ENCODE measurements around the gene ZNF483.
A peak's percentile ranks its signal among the peaks of the same experiment; 100 is the strongest.
"Not testable (repeated sequence)": the region's sequence is repeated elsewhere in the genome, so short reads cannot be mapped to it uniquely, and the experiment has no call there.

The ZNF483 gene

DNA sequence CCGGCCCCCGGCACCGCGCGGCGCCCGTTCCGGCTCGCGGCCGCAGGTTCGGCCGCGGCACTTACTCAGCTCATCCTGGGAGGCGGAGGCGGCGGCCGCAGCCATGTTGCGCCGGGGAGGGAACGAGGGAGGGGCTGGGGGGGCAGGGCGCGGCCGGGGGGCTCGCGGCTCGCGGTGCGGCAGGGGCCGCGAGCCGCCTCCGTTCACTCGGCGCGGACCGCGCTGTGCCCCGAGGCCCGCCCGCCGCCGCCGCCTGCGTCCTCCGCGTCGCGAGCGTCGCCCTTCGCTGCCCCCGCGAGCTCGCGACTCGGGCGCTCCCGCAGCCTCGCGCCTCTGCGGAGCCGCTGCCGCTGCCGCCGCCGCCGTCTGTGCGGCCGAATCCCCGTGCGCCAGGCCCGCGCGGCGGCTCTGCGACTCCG is 41.5 kb upstream of the ZNF483 start:
- Mint-ChIP-seq H3K27ac (no peak overlapping the region), H3K4me3 (no peak overlapping the region), H3K27me3 (ENCODE audit: low read depth) (peaks cover 6% of the 10 kb centered on the region), H3K9me3 (no peaks in the 10 kb centered on the region), H3K36me3 (ENCODE audit: low read depth) (no peaks in the 10 kb centered on the region), H3K4me1 (peaks cover 17% of the 10 kb centered on the region)
- TF ChIP-seq, protein P1, sequence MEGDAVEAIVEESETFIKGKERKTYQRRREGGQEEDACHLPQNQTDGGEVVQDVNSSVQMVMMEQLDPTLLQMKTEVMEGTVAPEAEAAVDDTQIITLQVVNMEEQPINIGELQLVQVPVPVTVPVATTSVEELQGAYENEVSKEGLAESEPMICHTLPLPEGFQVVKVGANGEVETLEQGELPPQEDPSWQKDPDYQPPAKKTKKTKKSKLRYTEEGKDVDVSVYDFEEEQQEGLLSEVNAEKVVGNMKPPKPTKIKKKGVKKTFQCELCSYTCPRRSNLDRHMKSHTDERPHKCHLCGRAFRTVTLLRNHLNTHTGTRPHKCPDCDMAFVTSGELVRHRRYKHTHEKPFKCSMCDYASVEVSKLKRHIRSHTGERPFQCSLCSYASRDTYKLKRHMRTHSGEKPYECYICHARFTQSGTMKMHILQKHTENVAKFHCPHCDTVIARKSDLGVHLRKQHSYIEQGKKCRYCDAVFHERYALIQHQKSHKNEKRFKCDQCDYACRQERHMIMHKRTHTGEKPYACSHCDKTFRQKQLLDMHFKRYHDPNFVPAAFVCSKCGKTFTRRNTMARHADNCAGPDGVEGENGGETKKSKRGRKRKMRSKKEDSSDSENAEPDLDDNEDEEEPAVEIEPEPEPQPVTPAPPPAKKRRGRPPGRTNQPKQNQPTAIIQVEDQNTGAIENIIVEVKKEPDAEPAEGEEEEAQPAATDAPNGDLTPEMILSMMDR (IDR thresholded peaks at IDR 0.05; ENCODE audit: unreplicated experiment in 3 of 3) = no peak

DNA sequence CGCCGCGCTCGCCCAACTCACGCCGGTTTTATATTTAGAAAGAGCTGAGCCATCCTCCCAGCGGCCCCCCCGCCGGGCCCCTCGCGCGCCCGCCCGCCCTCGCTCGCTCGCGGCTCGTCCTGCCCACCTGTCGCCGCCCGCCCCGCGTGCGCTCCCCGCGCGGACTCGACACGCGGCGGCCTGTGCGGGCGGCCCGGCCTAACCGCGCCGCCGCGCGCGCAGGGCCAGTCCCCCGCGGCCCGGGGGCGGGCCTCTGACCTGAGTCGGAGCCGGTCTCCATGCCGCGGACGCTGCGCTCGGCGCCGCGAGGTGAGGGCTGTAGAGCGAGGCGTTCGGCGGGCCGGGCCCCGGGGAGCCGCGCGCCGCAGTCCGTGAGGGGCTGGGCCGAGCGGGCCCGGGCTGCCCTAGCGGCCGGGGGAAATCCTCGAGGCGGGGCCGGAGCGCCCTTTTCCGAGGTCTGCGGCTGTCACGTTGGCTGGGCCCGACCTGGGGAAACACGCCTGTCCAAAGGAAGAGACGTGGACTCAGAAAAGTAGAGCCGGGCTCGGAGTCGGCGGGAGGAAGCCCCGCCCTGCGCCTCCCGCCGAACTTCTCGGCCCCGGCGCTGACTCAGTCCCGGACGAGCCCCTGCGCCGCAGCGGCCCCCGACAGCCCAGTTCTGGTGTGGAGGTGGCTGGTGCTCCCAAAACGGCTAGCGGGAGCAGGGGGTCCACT is 41.0 kb upstream of the ZNF483 start, which contains the start of gene ECPAS:
Gene ECPAS (minus strand): TSS at position 526 of the 714 bp plus-strand sequence. CDS start 11,465 bp downstream, outside the sequence.
- Mint-ChIP-seq H3K9me3 (no peaks in the 10 kb centered on the region), H3K27ac (peak within 1 kb of the TSS; percentile 93 to 97 (median 95)), H3K4me3 (peak within 1 kb of the TSS; percentile 78 to 91 (median 91)), H3K27me3 (ENCODE audit: low read depth) (peaks cover 6% of the 10 kb centered on the region), H3K4me1 (peaks cover 17% of the 10 kb centered on the region), H3K36me3 (ENCODE audit: low read depth) (no peaks in the 10 kb centered on the region)
- TF ChIP-seq, protein P1 (IDR thresholded peaks at IDR 0.05; ENCODE audit: unreplicated experiment in 3 of 3) = no peak

DNA sequence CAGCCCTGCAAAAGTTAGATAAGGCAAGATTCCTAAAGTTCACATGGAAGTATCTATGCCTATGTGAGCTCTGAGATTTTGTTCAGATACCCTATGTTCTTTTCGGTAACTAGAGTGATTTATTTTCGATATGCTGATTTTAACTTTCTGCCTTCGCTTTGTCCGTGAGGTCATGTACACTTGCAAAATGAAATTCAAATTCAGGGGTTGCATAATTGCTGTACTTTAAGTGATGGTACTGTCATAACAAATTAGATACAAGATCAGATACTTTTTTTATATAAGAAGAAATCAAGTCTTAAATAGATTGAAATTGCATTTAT is 40.4 kb upstream of the ZNF483 start:
- H3K4me1 Mint-ChIP-seq = peaks cover 17% of the 10 kb centered on the region
- no peaks in the 10 kb centered on the region for H3K36me3 Mint-ChIP-seq (ENCODE audit: low read depth)
- H3K27me3 Mint-ChIP-seq (ENCODE audit: low read depth) = peaks cover 6% of the 10 kb centered on the region
- TF ChIP-seq, protein P1 (IDR thresholded peaks at IDR 0.05; ENCODE audit: unreplicated experiment in 3 of 3) = no peak
- peak overlapping the region; percentile 78 to 91 (median 91) for H3K4me3 Mint-ChIP-seq
- H3K27ac Mint-ChIP-seq = peak overlapping the region; percentile 93 to 97 (median 95)
- H3K9me3 Mint-ChIP-seq = no peaks in the 10 kb centered on the region

DNA sequence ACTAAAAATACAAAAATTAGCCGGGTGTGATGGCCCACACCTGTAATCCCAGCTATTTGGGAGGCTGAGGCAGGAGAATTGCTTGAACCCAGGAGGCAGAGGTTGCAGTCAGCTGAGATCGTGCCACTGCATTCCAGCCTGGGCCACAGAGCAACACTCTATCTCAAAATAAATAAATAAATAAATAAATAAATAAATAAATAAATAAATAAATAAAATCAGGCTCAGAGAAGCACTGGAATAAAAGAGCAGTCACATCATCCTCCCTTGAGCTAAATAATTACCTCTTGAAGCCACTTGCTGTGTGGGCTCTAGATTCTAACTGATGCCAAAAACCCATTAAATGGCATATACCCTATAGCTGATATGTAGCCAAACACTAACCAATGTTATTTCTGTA is 27.8 kb upstream of the ZNF483 start:
- H3K9me3 Mint-ChIP-seq; H3K27me3 Mint-ChIP-seq (ENCODE audit: low read depth); H3K4me1 Mint-ChIP-seq; H3K4me3 Mint-ChIP-seq; H3K27ac Mint-ChIP-seq; H3K36me3 Mint-ChIP-seq (ENCODE audit: low read depth): not testable (repeated sequence)

DNA sequence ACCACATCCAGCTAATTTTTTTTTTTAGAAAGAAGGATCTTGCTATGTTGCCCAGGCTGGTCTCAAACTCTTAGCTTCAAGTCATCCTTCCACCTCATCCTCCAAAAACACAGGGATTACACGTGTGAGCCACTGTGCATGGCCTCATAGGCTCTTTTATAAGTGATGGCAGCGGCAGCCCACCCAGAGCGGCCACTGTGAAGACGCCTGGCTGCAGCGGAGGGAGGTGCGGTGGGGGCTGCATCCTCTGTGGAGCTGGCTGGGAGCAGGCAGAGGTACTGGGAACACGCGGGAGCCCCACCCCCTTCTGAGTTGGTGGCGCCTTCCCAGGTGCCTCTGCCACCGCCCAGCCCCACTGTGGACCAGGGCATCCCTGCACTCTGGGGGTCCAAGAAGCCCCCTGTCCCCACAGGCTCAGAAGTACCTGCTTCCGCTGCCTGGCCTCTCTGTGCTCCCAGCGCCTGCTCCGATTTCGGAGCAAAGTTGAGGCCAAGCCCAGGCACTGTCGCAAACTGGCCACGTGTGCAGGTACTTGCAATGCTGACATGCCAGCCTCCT is 23.9 kb upstream of the ZNF483 start:
- Mint-ChIP-seq H3K27me3 (ENCODE audit: low read depth) (peaks cover 3% of the 10 kb centered on the region), H3K9me3 (no peaks in the 10 kb centered on the region), H3K27ac (no peak overlapping the region), H3K4me3 (no peak overlapping the region), H3K4me1 (peaks cover 10% of the 10 kb centered on the region), H3K36me3 (ENCODE audit: low read depth) (no peaks in the 10 kb centered on the region)
- TF ChIP-seq, protein P1 (IDR thresholded peaks at IDR 0.05; ENCODE audit: unreplicated experiment in 3 of 3) = no peak

DNA sequence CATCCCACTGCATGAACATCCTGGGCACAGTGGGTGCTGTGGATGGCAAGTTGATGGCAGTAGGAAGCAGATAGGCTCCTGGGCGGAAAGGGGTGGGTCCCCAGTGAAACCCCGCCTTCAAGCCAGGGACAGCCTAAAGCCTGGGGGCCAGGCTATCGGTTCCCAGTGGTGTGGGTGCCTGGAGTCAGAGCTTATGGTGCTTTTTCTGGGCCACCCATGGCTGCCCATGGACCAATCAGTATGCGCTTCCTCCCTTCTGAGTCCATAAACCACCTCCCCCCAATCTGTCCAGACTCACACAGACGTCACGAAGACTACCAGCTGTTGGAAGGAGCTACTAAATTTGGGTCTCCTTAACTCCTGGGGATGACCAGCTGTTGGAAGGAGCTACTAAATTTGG is 23.3 kb upstream of the ZNF483 start:
- H3K4me3 Mint-ChIP-seq = no peak overlapping the region
- H3K4me1 Mint-ChIP-seq = peaks cover 10% of the 10 kb centered on the region
- TF ChIP-seq, protein P1 (IDR thresholded peaks at IDR 0.05; ENCODE audit: unreplicated experiment in 3 of 3) = no peak
- peak overlapping the region in 1 of 3 experiments; percentile 44 for H3K27ac Mint-ChIP-seq
- H3K27me3 Mint-ChIP-seq (ENCODE audit: low read depth) = peaks cover 3% of the 10 kb centered on the region
- H3K36me3 Mint-ChIP-seq (ENCODE audit: low read depth) = no peaks in the 10 kb centered on the region
- H3K9me3 Mint-ChIP-seq = no peaks in the 10 kb centered on the region

All from nephron (organoid).